Measurements from ENCODE around the gene MTMR3.
"Not testable (repeated sequence)": the region's sequence is repeated elsewhere in the genome, so short reads cannot be mapped to it uniquely, and the experiment has no call there.

Gene MTMR3

DNA sequence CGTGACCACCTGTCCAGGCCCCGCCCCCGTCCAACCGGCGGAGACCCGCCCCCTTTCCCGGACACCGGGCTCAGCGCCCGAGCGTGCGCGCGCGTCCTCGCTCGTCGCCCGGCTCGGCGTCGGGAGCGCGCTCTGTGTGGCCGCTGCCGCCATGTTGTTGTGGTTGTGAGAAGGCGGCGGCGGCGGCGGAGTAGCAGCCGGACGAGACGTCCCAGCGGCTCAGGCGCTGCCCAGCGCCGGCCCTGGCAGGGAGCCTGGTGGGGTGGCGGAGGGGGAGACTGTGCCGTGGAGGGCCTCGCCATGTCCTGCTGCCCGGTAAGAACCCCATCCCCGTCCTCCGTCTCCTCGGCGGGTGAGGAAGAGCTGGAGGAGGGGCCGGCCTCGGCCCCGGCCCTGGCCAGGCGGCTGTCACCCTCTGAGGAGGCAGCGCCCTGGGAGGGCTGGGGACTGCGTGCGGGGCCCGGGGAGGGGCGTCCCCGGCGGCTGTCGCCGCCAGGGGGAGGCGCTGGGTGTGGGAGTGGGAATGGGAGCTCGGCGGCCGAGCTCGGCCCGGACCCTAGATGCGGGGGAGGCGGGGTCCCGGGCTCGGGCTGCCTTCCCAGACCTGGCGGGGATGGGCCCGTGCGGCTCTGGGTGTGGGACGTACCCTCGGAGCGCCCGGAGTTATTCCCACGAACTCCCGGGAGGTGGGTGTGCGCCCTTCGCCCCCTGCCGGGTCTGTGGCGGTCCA, at the start of gene MTMR3:
MTMR3 (plus strand) TSS at position 130 of the 730 bp plus-strand sequence. CDS start 87,886 bp downstream, outside the sequence.
- Histone ChIP-seq H3K27ac (peak within 1 kb of the TSS; percentile 89 to 99 (median 97)), H3K4me3 (peak within 1 kb of the TSS; percentile 73 to 99 (median 96))

GRCh38 chr22:29833392-29833965, 49.5 kb upstream of the MTMR3 start:
- H3K27ac ChIP-seq: no peak overlapping the region
- H3K4me3 ChIP-seq: no peak overlapping the region

DNA sequence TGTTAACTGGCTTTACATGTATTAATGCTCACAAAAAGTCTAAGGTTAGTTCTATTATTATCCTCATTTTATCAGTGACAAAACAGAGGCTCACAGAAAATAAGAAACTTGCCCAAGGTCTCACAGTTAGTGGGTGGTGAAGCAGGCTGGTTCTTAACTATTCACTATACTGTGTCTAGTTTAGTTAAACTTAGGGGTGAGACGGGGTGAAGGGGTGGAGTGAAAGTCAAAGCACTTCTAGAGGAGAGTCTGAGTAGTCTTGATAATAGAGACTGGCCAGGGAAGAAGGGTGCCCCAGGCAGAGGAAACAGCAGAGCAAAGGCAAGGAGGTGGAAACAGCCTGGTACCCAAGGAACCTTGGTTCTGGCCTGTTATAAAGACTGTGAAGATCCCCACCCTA, 48.9 kb upstream of the MTMR3 start:
- H3K4me3 ChIP-seq: no peak overlapping the region
- no peak overlapping the region for H3K27ac ChIP-seq

GRCh38 chr22:29836791-29837370, 46.1 kb upstream of the MTMR3 start:
- peak overlapping the region in 5 of 7 experiments; percentile 70 to 90 (median 77) for H3K4me3 ChIP-seq
- H3K27ac ChIP-seq: peak overlapping the region in 3 of 21 experiments; percentile 90 to 96 (median 94)

- Histone ChIP-seq H3K27ac (peak within 1 kb of the TSS in 20 of 21 experiments; percentile 75 to 96 (median 90)), H3K4me3 (peak within 1 kb of the TSS; percentile 70 to 93 (median 77))
Measured at GRCh38 chr22:29837741-29838598, 45.0 kb upstream of the MTMR3 start, which contains the start of gene ASCC2. ASCC2 (minus strand) TSS chr22:29838274; CDS start chr22:29832325, 5,949 bp downstream.

DNA sequence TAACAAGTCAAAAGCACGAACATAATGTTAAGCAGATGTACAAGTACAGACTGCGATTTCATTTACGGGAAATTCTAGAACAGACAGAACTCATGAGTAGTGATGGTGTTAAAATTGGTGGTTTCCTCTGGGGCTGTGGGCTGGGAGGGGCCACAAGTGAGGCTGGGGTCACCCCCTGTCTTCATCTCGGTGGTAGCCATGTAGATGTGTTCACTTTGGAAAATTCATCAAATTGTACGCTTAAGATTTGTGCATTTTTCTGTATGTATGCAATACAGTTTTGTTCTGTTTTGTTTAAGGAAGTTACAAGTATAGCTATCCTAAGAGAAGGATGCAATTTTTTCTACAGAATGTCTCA, 44.4 kb upstream of the MTMR3 start:
- H3K4me3 ChIP-seq: peak overlapping the region; percentile 70 to 93 (median 77)

DNA sequence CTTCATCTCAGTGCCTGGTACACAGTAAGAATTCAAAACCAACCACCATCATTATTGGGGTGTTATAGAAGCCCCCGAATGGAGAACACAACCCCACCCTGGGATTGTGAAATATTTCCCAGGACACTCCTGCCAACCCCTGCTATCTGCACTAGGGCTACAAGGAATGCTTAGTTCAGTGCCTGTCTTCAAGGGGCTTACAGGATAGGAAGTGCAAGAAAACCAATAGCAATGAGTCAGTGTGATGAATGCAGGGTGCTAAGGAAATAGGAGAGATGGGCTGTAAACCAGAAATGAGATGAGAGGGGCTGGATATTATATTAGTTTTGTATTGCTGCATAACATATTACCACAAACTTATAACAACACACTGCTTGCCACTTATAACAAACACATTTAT, 43.9 kb upstream of the MTMR3 start:
- Histone ChIP-seq H3K4me3 (no peak overlapping the region), H3K27ac (peak overlapping the region in 19 of 21 experiments; percentile 58 to 96 (median 90))

More for the DNA sequence above, 44.4 kb upstream of the MTMR3 start:
- peak overlapping the region in 20 of 21 experiments; percentile 58 to 96 (median 90) for H3K27ac ChIP-seq

- Histone ChIP-seq H3K4me3 (no peak overlapping the region), H3K27ac (no peak overlapping the region)
Measured at GRCh38 chr22:29840498-29840897, 42.5 kb upstream of the MTMR3 start.

DNA sequence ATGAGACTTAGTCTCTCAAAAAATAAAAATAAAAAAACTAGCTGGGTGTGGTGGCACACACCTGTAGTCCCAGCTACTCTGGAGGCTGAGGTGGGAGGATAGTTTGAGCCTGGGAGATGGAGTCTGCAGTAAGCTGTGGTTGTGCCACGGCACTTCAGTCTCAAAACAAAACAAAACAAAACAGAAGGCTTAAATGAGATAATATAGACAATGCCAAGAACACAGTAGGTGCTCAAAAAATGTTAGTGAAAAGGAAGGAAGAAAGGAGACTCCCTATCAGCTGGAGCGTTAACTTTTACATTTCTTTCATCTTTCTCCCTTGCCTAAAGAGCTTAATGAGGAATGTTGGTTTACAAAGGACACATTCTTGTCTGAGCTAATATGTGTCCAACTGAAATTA, 40.8 kb upstream of the MTMR3 start:
- H3K4me3 ChIP-seq: no peak overlapping the region
- H3K27ac ChIP-seq: peak overlapping the region in 17 of 21 experiments; percentile 2 to 84 (median 58)

DNA sequence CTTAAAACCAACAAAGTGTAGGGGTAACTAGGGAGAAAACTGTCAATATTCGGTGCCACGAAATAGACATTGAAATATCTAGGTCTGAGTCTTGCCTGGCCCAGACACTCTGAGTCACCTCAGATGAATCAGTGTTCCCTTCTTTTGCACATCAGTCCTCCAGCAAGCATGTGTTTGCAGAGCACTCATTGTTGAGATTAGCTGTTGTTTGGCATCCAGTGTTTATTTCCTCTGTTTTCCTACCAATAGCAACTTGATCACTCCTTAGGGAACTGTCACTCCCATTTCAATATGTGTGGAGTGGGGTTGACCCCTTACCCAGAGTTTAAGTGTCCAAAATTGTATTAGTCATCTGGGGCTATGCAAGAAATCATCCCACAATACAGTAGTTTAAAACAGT, 40.2 kb upstream of the MTMR3 start:
- no peak overlapping the region for H3K4me3 ChIP-seq
- H3K27ac ChIP-seq: peak overlapping the region in 17 of 21 experiments; percentile 2 to 84 (median 61)

GRCh38 chr22:29846290-29846689, 36.7 kb upstream of the MTMR3 start:
- H3K4me3 ChIP-seq: no peak overlapping the region
- H3K27ac ChIP-seq: no peak overlapping the region

DNA sequence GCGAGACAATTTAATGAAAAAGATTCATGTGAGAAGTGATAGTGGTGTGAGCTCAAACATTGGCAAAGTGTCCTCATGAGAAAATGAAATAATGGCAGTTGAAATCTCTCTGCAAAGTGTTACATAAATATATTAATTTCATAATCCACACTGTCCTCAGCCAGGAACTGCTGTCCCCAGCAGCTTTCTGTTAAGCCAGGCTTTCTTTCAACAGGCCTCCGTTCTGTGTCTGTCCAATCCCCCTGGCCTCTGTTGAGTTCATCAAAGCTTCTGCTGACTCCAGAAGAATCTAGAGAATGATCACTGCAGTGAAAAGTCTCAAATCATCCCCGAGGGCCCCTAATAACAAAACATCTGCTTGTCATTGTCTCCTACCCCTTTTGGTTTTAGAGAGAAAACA, 34.9 kb upstream of the MTMR3 start:
- H3K4me3 ChIP-seq: no peak overlapping the region
- peak overlapping the region in 5 of 21 experiments; percentile 15 to 66 (median 40) for H3K27ac ChIP-seq

GRCh38 chr22:29854432-29854831, 28.5 kb upstream of the MTMR3 start:
- Histone ChIP-seq H3K4me3 (no peak overlapping the region), H3K27ac (no peak overlapping the region)

GRCh38 chr22:29855611-29856181, 27.3 kb upstream of the MTMR3 start:
- no peak overlapping the region for H3K27ac ChIP-seq
- no peak overlapping the region for H3K4me3 ChIP-seq

DNA sequence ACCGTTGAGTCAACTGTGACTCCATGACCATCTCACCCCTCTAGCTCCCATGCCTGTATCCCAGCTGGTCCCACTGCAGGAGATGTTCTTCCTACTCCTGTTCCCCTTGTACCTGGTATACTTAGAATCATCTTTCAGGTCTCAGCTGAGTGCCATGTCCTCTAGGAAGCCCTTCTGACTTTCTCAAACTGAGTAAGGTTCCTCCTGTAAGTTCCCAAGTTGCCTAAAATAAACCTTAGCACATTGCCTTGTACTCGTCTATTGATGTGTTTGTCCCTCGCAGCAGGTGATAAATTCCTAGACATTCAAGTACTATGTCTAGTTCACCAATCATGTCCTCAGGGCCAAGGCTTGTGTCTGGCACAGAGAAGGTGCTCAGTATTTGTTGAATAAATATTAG, 26.5 kb upstream of the MTMR3 start:
- Histone ChIP-seq H3K27ac (no peak overlapping the region), H3K4me3 (no peak overlapping the region)

DNA sequence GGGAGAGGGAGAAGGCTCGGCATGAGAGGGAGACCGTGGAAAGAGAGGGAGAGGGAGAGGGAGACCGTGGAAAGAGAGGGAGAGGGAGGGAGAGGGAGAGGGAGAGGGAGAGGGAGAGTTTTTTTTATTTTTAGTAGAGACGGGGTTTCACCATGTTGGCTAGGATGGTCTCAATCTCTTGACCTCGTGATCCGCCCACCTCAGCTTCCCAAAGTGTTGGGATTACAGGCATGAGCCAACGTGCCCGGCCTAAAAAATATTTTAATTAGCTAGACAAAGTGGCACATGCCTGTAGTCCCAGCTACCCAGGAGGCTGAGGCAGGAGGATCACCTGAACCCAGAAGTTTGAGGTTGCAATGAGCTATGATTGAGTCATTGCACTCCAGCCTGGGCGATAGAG, 23.9 kb upstream of the MTMR3 start:
- H3K4me3 ChIP-seq, H3K27ac ChIP-seq: not testable (repeated sequence)

DNA sequence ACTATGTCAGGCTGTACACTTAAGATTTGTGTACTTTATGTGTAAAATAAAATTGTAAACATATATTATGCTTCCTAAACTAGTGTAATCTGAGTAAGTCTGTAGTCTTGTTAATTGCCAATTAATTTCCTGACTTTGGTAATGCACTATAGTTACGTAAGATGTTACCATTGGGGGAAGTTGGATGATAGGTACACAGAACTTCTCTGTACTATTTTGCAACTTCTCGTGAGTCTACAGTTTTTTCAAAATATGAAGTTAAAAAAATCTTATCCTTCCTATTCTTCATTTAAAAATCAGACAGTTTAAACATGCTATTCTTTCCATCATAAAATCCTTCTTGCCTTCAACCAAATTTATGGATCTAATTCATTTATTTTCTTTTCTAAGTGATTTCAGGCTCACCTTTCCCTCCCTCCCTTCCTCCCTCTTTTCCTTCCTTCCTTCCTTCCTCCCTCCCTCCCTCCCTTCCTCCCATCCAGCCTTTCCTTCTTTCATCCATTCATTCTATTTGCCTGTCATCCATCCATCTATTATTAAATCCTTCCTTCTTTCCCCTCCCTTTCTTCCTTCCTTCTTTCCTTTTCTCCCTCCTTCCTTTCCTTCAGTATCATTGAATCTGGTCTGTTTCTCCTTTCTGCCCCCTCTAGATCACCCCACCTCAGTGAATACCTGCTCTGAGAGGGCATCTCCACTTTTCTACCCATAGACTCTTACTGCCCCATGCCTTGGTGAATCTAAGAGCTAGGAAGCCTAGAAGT, 22.8 kb upstream of the MTMR3 start:
- no peak overlapping the region for H3K4me3 ChIP-seq
- H3K27ac ChIP-seq: peak overlapping the region in 1 of 21 experiments; percentile 9

DNA sequence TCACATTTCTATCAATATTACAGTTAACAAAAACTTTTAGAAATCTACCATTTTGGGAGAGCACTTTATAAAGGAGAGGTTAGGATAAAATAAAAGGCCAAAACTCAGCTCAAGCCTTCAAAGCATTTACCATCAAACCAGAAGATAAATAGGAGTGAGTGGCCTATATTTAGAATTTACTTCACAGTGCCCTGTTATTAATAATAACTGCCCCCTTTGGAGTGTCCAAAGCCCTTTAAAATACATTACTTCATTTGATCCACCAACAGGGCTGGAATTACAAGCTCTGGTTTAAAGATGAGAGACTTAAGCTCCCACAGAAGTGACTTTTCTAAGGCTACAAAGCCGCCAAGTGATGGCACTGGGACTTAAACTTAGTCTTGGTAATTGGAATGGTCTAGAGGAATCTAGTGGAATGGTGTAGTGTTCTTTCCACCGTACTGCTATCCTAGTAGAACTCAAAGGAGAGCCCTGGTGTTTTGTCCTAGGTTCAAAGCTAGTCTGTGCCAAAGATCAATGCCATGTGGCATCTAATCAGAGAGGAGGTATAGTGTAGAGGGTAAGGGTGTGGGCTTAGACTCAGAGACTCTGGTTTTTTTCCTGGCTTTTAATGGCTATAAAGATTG, 21.2 kb upstream of the MTMR3 start:
- H3K27ac ChIP-seq: no peak overlapping the region
- H3K4me3 ChIP-seq: no peak overlapping the region
